ENCODE results near the gene IFNGR1.

The IFNGR1 gene

GRCh38 chr6:137227871-137228302 lies 8.7 kb upstream of the IFNGR1 start:
- no peak overlapping the region for H3K4me3 ChIP-seq (ENCODE audit: low read depth, low read length)
- no peak for TF ChIP-seq CTCF (IDR thresholded peaks at IDR 0.05; ENCODE audit: low read depth, low read length)

GRCh38 chr6:137226697-137227096 lies 7.5 kb upstream of the IFNGR1 start:
- no peak overlapping the region for H3K4me3 ChIP-seq (ENCODE audit: low read depth, low read length)
- no peak for TF ChIP-seq CTCF (IDR thresholded peaks at IDR 0.05; ENCODE audit: low read depth, low read length)

GRCh38 chr6:137224799-137225198 lies 5.6 kb upstream of the IFNGR1 start:
- no peak overlapping the region for H3K4me3 ChIP-seq (ENCODE audit: low read depth, low read length)
- TF ChIP-seq CTCF (IDR thresholded peaks at IDR 0.05; ENCODE audit: low read depth, low read length): no peak

- no peak overlapping the region for H3K4me3 ChIP-seq (ENCODE audit: low read depth, low read length)
- no peak for TF ChIP-seq CTCF (IDR thresholded peaks at IDR 0.05; ENCODE audit: low read depth, low read length)
These were observed 4.4 kb upstream of the IFNGR1 start for GRCh38 chr6:137223370-137224131.

- no peak overlapping the region for H3K4me3 ChIP-seq (ENCODE audit: low read depth, low read length)
- TF ChIP-seq CTCF (IDR thresholded peaks at IDR 0.05; ENCODE audit: low read depth, low read length): no peak
These were observed 3.2 kb upstream of the IFNGR1 start for GRCh38 chr6:137222381-137222780.

GRCh38 chr6:137219664-137220252 lies 573 bp upstream of the IFNGR1 start:
- no peak for TF ChIP-seq CTCF (IDR thresholded peaks at IDR 0.05; ENCODE audit: low read depth, low read length)
- peak overlapping the region; percentile 90 for H3K4me3 ChIP-seq (ENCODE audit: low read depth, low read length)

GRCh38 chr6:137218473-137218916 lies 690 bp downstream of the IFNGR1 start:
- TF ChIP-seq CTCF (IDR thresholded peaks at IDR 0.05; ENCODE audit: low read depth, low read length): no peak
- H3K4me3 ChIP-seq (ENCODE audit: low read depth, low read length): peak overlapping the region; percentile 90
